GM23338 (cell line): ENCODE results near the gene NAB2.

Experiments used
- CREB1 ChIP-seq: fragments of 250-450 bp; sonication (Bioruptor Pico); IDR thresholded peaks from 2 replicates; pipeline ENCODE4 v1.5.0; 2020; ENCODE audit warnings: low read depth, mild to moderate bottlenecking, moderate library complexity
- EZH2 ChIP-seq: fragments of 200-600 bp; sonication (generic); IDR thresholded peaks from one replicate; pipeline ENCODE4 v1.8.0; 2017; ENCODE audit warnings: antibody characterized with exemption, mild to moderate bottlenecking, low read depth; ENCODE audit not compliant: unreplicated experiment
- EZH2phosphoT487 ChIP-seq: fragments of 200-600 bp; sonication (generic); IDR thresholded peaks from one replicate; pipeline ENCODE4 v1.8.1; 2018; ENCODE audit warnings: antibody characterized with exemption; ENCODE audit not compliant: unreplicated experiment
- JUNB ChIP-seq: IDR thresholded peaks from one replicate; pipeline ENCODE4 v1.6.1; 2016; ENCODE audit warnings: antibody characterized with exemption; ENCODE audit not compliant: unreplicated experiment
- POLR2AphosphoS5 ChIP-seq: IDR thresholded peaks from 2 replicates; pipeline ENCODE4 v1.6.1; 2016; ENCODE audit warnings: antibody characterized with exemption, low read depth
- STAT1 ChIP-seq: IDR thresholded peaks from one replicate; pipeline ENCODE4 v1.6.1; 2016; ENCODE audit warnings: antibody characterized with exemption; ENCODE audit not compliant: unreplicated experiment
- TF ChIP-seq, protein P1 (sequence below), 2 experiments: fragments of 200-600 bp in 1 of 2; sonication (generic) in 1 of 2; conservative IDR thresholded peaks; 2 replicates each; pipeline versions ENCODE4 v1.5.1 to v1.6.1; 2016 to 2017; ENCODE audit warnings: antibody characterized with exemption in 2 of 2, low read depth in 2 of 2, mild to moderate bottlenecking in 2 of 2, moderate library complexity in 1 of 2
- TF ChIP-seq, protein P2 (sequence below): IDR thresholded peaks from one replicate; pipeline ENCODE4 v1.6.1; 2018; ENCODE audit warnings: antibody characterized with exemption; ENCODE audit not compliant: unreplicated experiment

DNA sequence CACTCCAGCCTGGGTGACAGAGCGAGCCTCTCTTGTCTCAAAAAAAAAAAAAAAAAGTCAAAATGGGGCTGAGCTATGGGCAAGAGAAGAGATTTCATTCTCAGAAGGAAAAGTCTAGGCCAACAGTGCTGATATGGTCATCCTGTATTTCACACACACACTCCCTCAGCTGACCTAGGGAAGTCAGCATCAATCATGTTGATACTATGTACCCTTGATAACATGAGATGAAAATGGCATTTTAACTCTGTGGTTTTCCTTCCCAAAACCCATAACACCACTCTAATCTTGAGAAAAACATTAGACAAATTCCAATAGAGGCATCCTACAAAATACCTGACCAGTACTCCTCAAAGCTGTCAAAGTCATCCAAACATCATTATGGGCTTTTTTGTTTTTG, 8.1 kb upstream of the NAB2 start:
- TF ChIP-seq, protein P1, sequence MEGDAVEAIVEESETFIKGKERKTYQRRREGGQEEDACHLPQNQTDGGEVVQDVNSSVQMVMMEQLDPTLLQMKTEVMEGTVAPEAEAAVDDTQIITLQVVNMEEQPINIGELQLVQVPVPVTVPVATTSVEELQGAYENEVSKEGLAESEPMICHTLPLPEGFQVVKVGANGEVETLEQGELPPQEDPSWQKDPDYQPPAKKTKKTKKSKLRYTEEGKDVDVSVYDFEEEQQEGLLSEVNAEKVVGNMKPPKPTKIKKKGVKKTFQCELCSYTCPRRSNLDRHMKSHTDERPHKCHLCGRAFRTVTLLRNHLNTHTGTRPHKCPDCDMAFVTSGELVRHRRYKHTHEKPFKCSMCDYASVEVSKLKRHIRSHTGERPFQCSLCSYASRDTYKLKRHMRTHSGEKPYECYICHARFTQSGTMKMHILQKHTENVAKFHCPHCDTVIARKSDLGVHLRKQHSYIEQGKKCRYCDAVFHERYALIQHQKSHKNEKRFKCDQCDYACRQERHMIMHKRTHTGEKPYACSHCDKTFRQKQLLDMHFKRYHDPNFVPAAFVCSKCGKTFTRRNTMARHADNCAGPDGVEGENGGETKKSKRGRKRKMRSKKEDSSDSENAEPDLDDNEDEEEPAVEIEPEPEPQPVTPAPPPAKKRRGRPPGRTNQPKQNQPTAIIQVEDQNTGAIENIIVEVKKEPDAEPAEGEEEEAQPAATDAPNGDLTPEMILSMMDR (conservative IDR thresholded peaks at IDR 0.05; ENCODE audit: low read depth in 2 of 2), result no peak
- TF ChIP-seq EZH2 (no peak), POLR2AphosphoS5 (no peak), EZH2phosphoT487 (no peak), CREB1 (CRISPR knock-in tag) (no peak), JUNB (no peak), STAT1 (no peak)
- TF ChIP-seq, protein P2, sequence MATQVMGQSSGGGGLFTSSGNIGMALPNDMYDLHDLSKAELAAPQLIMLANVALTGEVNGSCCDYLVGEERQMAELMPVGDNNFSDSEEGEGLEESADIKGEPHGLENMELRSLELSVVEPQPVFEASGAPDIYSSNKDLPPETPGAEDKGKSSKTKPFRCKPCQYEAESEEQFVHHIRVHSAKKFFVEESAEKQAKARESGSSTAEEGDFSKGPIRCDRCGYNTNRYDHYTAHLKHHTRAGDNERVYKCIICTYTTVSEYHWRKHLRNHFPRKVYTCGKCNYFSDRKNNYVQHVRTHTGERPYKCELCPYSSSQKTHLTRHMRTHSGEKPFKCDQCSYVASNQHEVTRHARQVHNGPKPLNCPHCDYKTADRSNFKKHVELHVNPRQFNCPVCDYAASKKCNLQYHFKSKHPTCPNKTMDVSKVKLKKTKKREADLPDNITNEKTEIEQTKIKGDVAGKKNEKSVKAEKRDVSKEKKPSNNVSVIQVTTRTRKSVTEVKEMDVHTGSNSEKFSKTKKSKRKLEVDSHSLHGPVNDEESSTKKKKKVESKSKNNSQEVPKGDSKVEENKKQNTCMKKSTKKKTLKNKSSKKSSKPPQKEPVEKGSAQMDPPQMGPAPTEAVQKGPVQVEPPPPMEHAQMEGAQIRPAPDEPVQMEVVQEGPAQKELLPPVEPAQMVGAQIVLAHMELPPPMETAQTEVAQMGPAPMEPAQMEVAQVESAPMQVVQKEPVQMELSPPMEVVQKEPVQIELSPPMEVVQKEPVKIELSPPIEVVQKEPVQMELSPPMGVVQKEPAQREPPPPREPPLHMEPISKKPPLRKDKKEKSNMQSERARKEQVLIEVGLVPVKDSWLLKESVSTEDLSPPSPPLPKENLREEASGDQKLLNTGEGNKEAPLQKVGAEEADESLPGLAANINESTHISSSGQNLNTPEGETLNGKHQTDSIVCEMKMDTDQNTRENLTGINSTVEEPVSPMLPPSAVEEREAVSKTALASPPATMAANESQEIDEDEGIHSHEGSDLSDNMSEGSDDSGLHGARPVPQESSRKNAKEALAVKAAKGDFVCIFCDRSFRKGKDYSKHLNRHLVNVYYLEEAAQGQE, result no peak
